OCI-M1 (cell line): ENCODE measurements around the gene IRAG1.

Source experiments
- DNase-seq: peaks from one replicate; lab custom pipeline; 2025; lab: John Stamatoyannopoulos, UW

The IRAG1 gene

GRCh38 chr11:10666556-10667520 lies 26.7 kb downstream of the IRAG1 start:
- peak; percentile 16 for DNase-seq

DNA sequence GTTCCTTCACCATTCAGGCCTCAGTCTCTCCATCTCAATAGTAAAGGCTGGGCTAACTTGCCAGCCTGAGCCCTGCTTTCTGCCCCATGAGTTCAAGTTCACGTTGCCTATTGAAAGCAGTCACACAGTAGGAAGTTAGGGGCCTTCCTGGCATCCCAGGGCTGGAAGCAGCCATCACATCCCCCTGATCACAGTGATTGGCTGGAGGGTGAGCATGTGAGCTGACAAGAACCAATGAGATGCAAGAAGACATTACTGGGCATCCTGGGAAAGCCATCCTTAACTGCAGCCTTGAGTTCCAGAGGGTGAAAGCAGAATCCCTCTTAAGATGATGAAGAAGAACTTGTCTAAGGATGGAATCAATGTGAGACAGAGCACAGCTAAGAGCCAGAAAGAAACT lies 29.1 kb downstream of the IRAG1 start:
- no peak for DNase-seq

GRCh38 chr11:10663990-10664389 lies 29.6 kb downstream of the IRAG1 start:
- DNase-seq = no peak

DNA sequence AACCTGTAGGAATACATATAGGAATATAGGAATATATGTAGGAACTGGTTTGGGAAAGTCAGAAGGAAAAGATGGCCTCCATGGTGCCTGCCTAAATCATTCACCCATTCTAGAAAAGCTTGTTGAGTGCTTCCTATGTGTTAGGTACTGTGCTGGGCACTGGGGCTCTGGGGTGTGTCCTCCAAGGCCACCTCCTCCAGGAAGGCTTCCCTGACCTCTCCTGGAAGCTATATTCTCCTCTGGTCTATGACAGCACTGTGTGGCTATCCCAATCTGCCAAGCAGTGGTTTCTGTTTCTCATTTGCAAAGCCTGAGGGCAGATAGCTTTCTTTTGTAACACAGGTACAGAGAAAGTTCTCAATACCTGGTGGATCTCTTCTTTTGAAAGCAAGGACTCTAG lies 30.2 kb downstream of the IRAG1 start:
- no peak for DNase-seq

DNA sequence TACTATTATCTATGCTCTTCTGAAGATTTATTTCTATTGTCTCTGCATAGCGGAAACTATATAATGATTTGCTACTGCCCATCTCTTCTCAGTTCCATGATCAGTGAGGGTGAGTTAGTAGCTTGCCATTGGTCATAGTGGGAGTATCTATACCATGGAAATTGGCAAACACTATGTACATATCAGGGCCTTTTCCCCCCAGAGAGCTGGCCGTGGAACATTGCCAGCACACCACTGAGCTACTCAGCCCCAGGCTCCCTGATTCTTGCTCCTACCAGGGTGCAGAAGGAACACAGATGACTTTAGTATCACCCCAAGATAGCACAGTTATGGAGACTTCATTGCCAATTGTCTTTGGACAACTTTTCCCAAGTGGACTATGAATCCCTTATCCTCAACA lies 33.2 kb downstream of the IRAG1 start:
- DNase-seq = no peak

DNA sequence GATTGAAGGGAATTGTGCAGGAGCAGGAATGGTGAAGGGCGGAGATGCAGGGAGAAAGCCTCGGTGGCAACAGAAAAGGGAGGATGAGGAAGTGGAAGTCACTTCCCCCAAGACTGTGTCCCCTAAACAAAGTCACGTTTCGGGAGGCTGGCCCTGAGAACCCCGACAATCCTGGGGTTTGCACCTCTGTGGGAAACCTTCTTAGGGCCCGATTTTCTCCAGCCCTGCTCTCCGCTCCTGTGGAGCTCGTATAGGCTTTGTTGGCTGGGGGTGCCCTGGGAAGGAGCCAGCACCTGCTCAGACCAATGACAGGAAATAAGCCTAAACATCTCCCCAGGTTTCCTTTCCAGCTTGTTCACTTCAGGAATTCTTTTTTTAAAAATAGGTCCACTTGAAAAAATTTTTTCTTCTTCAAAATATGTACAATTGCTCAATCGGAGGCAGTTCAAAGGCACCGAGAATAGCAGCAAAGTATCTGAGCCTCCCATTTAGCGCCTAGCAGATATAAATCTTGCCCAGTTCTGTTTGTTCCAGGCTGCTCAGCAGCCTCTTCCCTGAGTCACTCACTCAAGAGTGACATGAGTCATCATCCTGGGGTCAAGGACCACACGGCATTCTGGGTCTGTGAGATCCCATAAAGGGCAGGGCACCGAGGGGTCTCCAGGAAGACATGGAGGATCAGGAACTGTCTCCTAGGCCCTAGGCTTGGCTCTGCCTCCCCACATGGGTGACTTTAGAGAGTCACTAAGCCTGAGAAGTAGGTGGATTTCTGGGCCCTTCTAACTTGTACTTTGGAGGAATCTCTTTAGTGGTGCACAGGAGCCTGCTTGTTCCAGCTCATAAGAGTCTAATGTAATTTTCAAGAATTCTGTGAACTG lies 34.0 kb downstream of the IRAG1 start:
- peak; percentile 89 for DNase-seq

- peak; percentile 39 for DNase-seq
Observed at GRCh38 chr11:10658621-10659338, 34.8 kb downstream of the IRAG1 start.

DNA sequence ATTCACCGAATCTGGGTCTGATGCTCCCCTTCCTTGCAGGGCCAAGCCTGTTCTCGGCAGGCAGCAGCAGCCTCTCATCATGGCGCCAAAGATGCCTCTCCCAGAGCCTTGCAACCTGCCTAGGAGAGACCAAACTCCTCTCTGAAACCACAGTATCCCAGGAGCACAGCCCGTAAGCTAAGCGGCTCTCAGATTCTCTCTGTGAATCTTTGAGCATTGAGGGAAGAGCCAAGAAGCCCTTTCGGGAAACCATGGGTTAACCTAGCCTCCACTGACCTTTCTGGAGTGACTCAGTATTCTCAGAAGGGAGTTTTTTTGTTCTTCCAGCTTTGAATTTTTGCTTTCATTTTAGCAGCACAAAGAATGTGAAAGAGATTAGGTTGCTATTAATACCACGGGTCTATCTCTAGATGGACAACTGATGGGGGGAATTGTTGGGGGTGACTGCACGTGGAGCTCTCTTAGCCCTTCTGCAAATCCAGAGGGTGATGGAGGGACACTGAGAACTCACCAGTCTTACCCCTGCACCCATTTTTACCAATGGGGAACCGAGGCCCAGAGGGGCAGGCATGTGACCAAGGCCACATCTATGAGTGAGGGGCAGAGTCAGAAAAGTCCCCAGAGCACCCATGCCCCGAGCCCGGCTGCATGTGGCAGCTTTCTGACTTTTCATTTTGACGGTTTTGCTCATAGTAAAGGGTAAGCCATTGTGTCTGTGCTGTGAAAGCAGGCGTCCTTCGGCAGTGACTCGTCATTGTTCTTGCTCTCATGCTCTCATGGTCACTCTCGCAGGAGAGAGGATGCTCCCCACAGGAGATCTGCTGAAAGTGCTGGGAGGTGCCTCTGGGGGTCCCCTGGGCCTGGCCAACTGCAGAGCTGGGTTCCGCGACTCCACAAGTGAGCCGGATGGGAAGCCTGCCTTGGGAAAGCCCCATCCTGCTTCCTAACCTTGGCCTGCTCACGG lies 36.0 kb downstream of the IRAG1 start:
- DNase-seq = peak; percentile 89

GRCh38 chr11:10655943-10656576 lies 37.5 kb downstream of the IRAG1 start:
- DNase-seq = no peak

- DNase-seq = peak; percentile 39
Observed at GRCh38 chr11:10655227-10655626, 38.3 kb downstream of the IRAG1 start.

DNA sequence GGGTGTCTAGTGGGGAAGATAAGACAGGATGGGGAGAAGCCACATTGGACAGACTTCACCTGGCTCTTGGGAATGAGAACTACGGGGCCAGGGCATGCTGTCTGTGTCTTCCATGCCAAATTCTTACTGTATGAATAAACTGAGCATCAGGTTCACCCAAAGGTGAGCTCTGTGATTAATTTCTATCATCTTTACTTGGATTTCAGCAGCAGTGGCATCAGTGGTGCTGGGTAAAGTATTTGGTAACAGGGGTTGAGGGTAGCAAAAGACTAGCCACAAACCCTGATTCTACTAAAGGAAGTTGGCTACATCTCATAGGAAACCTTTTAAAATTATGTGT lies 38.8 kb downstream of the IRAG1 start:
- no peak for DNase-seq

DNA sequence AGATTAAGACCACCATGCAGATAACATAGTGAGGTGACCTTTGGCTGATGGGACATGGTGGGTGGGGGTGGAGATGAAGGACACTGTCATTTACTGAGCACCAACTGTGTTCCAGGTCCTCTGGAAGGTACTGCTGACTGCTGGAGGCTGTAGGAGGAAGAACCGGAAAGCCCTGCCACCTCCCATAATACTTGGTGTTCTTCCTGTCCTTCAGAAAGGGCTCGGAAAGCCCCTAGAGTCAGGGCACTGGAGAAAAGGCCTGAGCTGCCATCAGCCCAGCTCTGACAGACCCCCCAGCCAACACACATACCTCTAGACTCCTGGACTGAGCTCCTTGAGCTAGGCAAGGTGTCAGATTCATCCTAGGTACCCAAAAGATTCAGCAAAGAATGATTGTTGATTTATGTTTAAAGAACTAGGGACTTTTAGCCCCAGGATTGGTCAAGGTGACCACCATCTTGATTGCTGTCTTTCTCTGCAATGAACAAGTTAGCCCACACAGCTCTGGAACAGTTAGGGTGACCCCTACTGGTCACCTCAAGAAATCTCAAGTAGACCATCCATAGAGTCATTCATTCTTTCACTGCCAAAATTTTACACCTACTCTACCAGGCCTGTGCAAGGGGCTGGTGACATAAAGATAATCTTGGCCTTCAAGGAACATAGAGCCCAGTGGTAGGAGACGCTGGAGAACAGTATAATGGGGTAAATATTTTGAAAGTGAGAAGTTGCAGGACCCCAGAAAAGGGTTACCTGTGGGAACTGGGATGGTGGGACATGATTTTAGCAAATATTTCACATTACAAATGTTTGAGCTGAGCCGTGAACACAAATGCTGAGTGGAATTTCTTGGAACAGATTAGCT lies 39.4 kb downstream of the IRAG1 start:
- peak; percentile 85 for DNase-seq

DNA sequence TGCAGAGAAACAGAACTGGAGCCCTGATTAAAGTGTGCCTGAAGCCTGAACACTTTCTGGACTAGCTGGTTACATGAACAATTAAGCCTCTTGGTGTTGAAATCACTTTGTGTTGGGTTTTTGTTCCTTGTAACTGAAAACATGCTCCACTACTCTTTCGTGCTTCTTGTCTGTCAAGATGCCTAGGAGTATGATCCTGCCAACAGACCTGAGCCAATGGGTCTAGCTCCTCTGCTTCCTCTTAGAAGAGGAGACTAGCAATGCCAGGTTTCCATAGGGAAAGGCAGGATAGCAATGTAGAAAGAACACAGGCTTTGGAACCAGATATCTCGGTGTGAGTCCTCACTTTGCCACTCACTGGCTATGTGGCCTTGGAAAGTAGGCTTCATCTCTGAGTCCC lies 40.3 kb downstream of the IRAG1 start:
- DNase-seq = no peak

- DNase-seq = no peak
Observed at GRCh38 chr11:10651656-10652361, 41.7 kb downstream of the IRAG1 start.

DNA sequence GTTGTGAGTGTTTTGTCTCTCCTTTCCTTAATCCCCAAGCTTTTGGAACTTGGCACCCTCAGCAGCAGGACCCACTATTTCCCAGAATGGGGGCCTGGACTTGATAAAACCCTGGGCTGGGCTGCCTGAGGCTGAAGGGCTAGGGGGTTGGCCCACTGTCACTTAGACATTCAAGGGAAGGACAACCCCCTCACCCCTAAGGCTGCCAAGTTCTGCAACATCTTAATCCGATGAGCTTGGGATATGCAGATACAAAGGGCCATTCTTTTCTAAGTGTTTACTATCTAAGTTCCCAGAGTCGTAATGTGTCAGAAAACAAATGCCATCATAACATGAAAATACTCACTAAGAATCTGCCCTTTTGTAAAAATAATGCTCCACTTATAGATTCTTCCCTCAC lies 42.9 kb downstream of the IRAG1 start:
- no peak for DNase-seq

GRCh38 chr11:10650166-10650565 lies 43.4 kb downstream of the IRAG1 start:
- no peak for DNase-seq

GRCh38 chr11:10648871-10649270 lies 44.7 kb downstream of the IRAG1 start:
- no peak for DNase-seq

GRCh38 chr11:10646681-10647355 lies 46.7 kb downstream of the IRAG1 start:
- no peak for DNase-seq
